Right cardiac atrium (tissue), 5 donors: Measurements from ENCODE around the gene CAMSAP1. TPM values are rescaled to one million over a fixed set of nuclear protein-coding genes. Genes with fewer than 3 reads are reported as not detected.

Experiments
- ATAC-seq, 2 donors: fragments of 200-7000 bp; cut with Tn5 transposase; one replicate each; pipeline versions ENCODE4 v1.8.0 to v1.9.1; 2020; ENCODE audit warnings: moderate library complexity in 2 of 2, mild to moderate bottlenecking in 1 of 2
- DNase-seq, 3 donors: peaks; one replicate each; pipeline ENCODE4 v3.0.0-alpha.2; 2020
- H3K27ac ChIP-seq: one replicate; pipeline ENCODE4 v1.5.1; 2013; ENCODE audit warnings: mild to moderate bottlenecking, low read length, control low read depth, moderate library complexity
- H3K27me3 ChIP-seq: one replicate; pipeline ENCODE4 v1.6.1; 2013; ENCODE audit not compliant: control insufficient read depth, insufficient read depth
- H3K4me1 ChIP-seq: one replicate; pipeline ENCODE4 v1.6.1; 2013; ENCODE audit warnings: low read length; ENCODE audit not compliant: control insufficient read depth, insufficient read depth
- H3K4me3 ChIP-seq: one replicate; pipeline ENCODE4 v1.5.1; 2013; ENCODE audit warnings: low read length, control low read depth
- H3K9me3 ChIP-seq: one replicate; pipeline ENCODE4 v1.6.1; 2013; ENCODE audit warnings: low read length; ENCODE audit not compliant: control insufficient read depth
- WGBS: extraction: QIAGEN DNeasy Blood & Tissue Kit; methylation state at CpG from one replicate; pipeline ENCODE4 v1.1.7; 2013; 5-methylcytosine and 5-hydroxymethylcytosine counted together
- intact Hi-C, 4 donors: fragments of 100-400 bp; cut with DNase I; formaldehyde crosslinking; loops; one replicate each; pipeline versions ENCODE4 v1.11.0 to v1.14.0; 2022 to 2023
- polyA plus RNA-seq: library from polyadenylated mRNA; stranded (reverse); fragments of 200-250 nt; gene quantifications from one replicate; pipeline ENCODE4 v1.2.3, GENCODE V29; 2013
- total RNA-seq, 4 donors: library from RNA; stranded (reverse); fragmentation: NEBNext Ultra II Directional; extraction: Animal tissue kit (Norgen Biotek cat#: 25700); gene quantifications; one replicate each; pipeline ENCODE4 v1.2.1, GENCODE V29; 2021
- donor health status: healthy with polysubstance abuse.
- donor health status: DM: no; HTN: yes; CAD: no.
- donor health status: DM: no; HTN: no; CAD: no.
- donor health status: DM: no; HTN: yes; CAD: no; lungs with severe emphysema.
- donor health status: DM: yes; HTN: yes; CAD: no.

Gene CAMSAP1
- total and polyA plus RNA-seq, 5 donors, result 10.0 to 22.8 (median 18.2) TPM

GRCh38 chr9:135937521-135938489 is 30.5 kb upstream of the CAMSAP1 start:
- DNase-seq (peak in 1 of 3 donors; percentile 36), ATAC-seq (no peak)
- no peaks in the 10 kb centered on the region for H3K4me1 ChIP-seq

GRCh38 chr9:135933114-135933513 is 25.8 kb upstream of the CAMSAP1 start:
- no peak for ATAC-seq
- H3K27me3 ChIP-seq, result no peaks in the 10 kb centered on the region
- no peaks in the 10 kb centered on the region for H3K4me1 ChIP-seq
- no peak overlapping the region for H3K4me3 ChIP-seq
- H3K27ac ChIP-seq, result no peak overlapping the region
- no peaks in the 10 kb centered on the region for H3K9me3 ChIP-seq
- DNase-seq, result no peak
- 92% methylated on average over 13 of the region's 13 CpGs for WGBS
- intact Hi-C loops, result no loop called here

More at GRCh38 chr9:135937521-135938489, 30.5 kb upstream of the CAMSAP1 start:
- Histone ChIP-seq H3K9me3 (no peaks in the 10 kb centered on the region), H3K27me3 (no peaks in the 10 kb centered on the region), H3K4me3 (no peak overlapping the region), H3K27ac (no peak overlapping the region)
- intact Hi-C loops, result no loop called here
- WGBS, result 95% methylated on average over 44 of the region's 44 CpGs

- no peaks in the 10 kb centered on the region for H3K4me1 ChIP-seq
- H3K27me3 ChIP-seq, result no peaks in the 10 kb centered on the region
- no peak overlapping the region for H3K27ac ChIP-seq
- WGBS, result 96% methylated on average over 18 of the region's 18 CpGs
- intact Hi-C loops, result no loop called here
- ATAC-seq (no peak), DNase-seq (peak in 1 of 3 donors; percentile 21)
- H3K4me3 ChIP-seq, result no peak overlapping the region
- no peaks in the 10 kb centered on the region for H3K9me3 ChIP-seq
Observed at GRCh38 chr9:135932656-135933055, 25.3 kb upstream of the CAMSAP1 start.

GRCh38 chr9:135931349-135931820 is 24.0 kb upstream of the CAMSAP1 start:
- H3K27ac ChIP-seq, result no peak overlapping the region
- no peak for DNase-seq
- no peaks in the 10 kb centered on the region for H3K4me1 ChIP-seq
- no peak for ATAC-seq
- intact Hi-C loops, result no loop called here
- WGBS, result 93% methylated on average over 31 of the region's 31 CpGs
- H3K9me3 ChIP-seq, result no peaks in the 10 kb centered on the region
- no peaks in the 10 kb centered on the region for H3K27me3 ChIP-seq
- no peak overlapping the region for H3K4me3 ChIP-seq

GRCh38 chr9:135930446-135931345 is 23.4 kb upstream of the CAMSAP1 start:
- no peak overlapping the region for H3K27ac ChIP-seq
- H3K9me3 ChIP-seq, result no peaks in the 10 kb centered on the region
- H3K4me1 ChIP-seq, result no peaks in the 10 kb centered on the region
- H3K4me3 ChIP-seq, result no peak overlapping the region
- intact Hi-C loops, result no loop called here
- ATAC-seq (no peak), DNase-seq (no peak)
- 92% methylated on average over 33 of the region's 33 CpGs for WGBS
- no peaks in the 10 kb centered on the region for H3K27me3 ChIP-seq

- Histone ChIP-seq H3K4me1 (no peaks in the 10 kb centered on the region), H3K27ac (no peak overlapping the region), H3K27me3 (no peaks in the 10 kb centered on the region), H3K9me3 (no peaks in the 10 kb centered on the region), H3K4me3 (no peak overlapping the region)
- DNase-seq (no peak), ATAC-seq (no peak)
- 87% methylated on average over 21 of the region's 21 CpGs for WGBS
- intact Hi-C loops, result no loop called here
Observed at GRCh38 chr9:135929656-135930445, 22.5 kb upstream of the CAMSAP1 start.

GRCh38 chr9:135928731-135929655 is 21.6 kb upstream of the CAMSAP1 start:
- no peak overlapping the region for H3K4me3 ChIP-seq
- H3K27me3 ChIP-seq, result no peaks in the 10 kb centered on the region
- DNase-seq (no peak), ATAC-seq (no peak)
- H3K27ac ChIP-seq, result no peak overlapping the region
- H3K9me3 ChIP-seq, result no peaks in the 10 kb centered on the region
- H3K4me1 ChIP-seq, result no peaks in the 10 kb centered on the region
- intact Hi-C loops, result no loop called here
- WGBS, result 90% methylated on average over 27 of the region's 27 CpGs

- Histone ChIP-seq H3K4me1 (no peaks in the 10 kb centered on the region), H3K4me3 (no peak overlapping the region), H3K9me3 (no peaks in the 10 kb centered on the region), H3K27ac (no peak overlapping the region), H3K27me3 (no peaks in the 10 kb centered on the region)
- WGBS, result 92% methylated on average over 23 of the region's 23 CpGs
- intact Hi-C loops, result no loop called here
- ATAC-seq (no peak), DNase-seq (no peak)
Observed at GRCh38 chr9:135928074-135928730, 20.9 kb upstream of the CAMSAP1 start.

- Histone ChIP-seq H3K27me3 (no peaks in the 10 kb centered on the region), H3K4me1 (no peaks in the 10 kb centered on the region), H3K27ac (no peak overlapping the region), H3K4me3 (no peak overlapping the region), H3K9me3 (no peaks in the 10 kb centered on the region)
- ATAC-seq (peak in 1 of 2 donors; percentile 10), DNase-seq (no peak)
- intact Hi-C loops, result no loop called here
- WGBS, result 91% methylated on average over 25 of the region's 25 CpGs
Observed at GRCh38 chr9:135927195-135928013, 20.1 kb upstream of the CAMSAP1 start.
